Smooth muscle cell (in vitro differentiated cells): ENCODE measurements around the gene STK33. TPM values are rescaled to one million over a fixed set of nuclear protein-coding genes. Genes with fewer than 3 reads are reported as not detected.

Experiments
- DNase-seq: peaks from one replicate; lab custom pipeline; 2025; ENCODE audit not compliant: unreplicated experiment; lab: John Stamatoyannopoulos, UW
- H2AFZ ChIP-seq: fragments of 200-600 bp; sonication (generic); 2 replicates; pipeline ENCODE4 v1.6.0; 2016; ENCODE audit warnings: antibody characterized with exemption, low read depth, mild to moderate bottlenecking
- H3F3A ChIP-seq: fragments of 200-600 bp; sonication (generic); 2 replicates; pipeline ENCODE4 v1.6.0; 2017; ENCODE audit warnings: antibody characterized with exemption, low read depth
- H3K27ac ChIP-seq: fragments of 200-600 bp; sonication (generic); 2 replicates; pipeline ENCODE4 v1.5.1; 2016; ENCODE audit warnings: low read depth, mild to moderate bottlenecking
- H3K27me3 ChIP-seq: fragments of 200-600 bp; sonication (generic); 2 replicates; pipeline ENCODE4 v1.6.1; 2016; ENCODE audit warnings: low read depth, mild to moderate bottlenecking
- H3K36me3 ChIP-seq: fragments of 200-600 bp; sonication (generic); 2 replicates; pipeline ENCODE4 v1.5.1; 2016; ENCODE audit warnings: low read depth
- H3K4me1 ChIP-seq: fragments of 200-600 bp; sonication (generic); 2 replicates; pipeline ENCODE4 v1.5.1; 2016; ENCODE audit warnings: low read depth
- H3K4me2 ChIP-seq: fragments of 200-600 bp; sonication (generic); 2 replicates; pipeline ENCODE4 v1.6.0; 2016; ENCODE audit warnings: mild to moderate bottlenecking
- H3K4me3 ChIP-seq: fragments of 200-600 bp; sonication (generic); 2 replicates; pipeline ENCODE4 v1.5.1; 2016; ENCODE audit warnings: mild to moderate bottlenecking
- H3K79me2 ChIP-seq: fragments of 200-600 bp; sonication (generic); 2 replicates; pipeline ENCODE4 v1.6.0; 2016; ENCODE audit warnings: low read depth, mild to moderate bottlenecking
- H3K9ac ChIP-seq: fragments of 200-600 bp; sonication (generic); 2 replicates; pipeline ENCODE4 v1.6.0; 2016; ENCODE audit warnings: low read depth
- H3K9me3 ChIP-seq: fragments of 200-600 bp; sonication (generic); replicated peaks from 2 replicates; pipeline ENCODE4 v1.5.1; 2016; ENCODE audit warnings: low read depth
- H4K20me1 ChIP-seq: fragments of 200-600 bp; sonication (generic); 2 replicates; pipeline ENCODE4 v1.6.0; 2016; ENCODE audit warnings: low read depth
- CTCF ChIP-seq: fragments of 200-600 bp; sonication (generic); IDR thresholded peaks from 2 replicates; pipeline ENCODE4 v1.5.1; 2017; ENCODE audit warnings: borderline replicate concordance, mild to moderate bottlenecking, antibody characterized with exemption; ENCODE audit not compliant: insufficient read depth, poor library complexity, severe bottlenecking
- WGBS: methylation state at CpG from one replicate; pipeline ENCODE4 v1.1.7; 2016; ENCODE audit warnings: low lambda C conversion rate; 5-methylcytosine and 5-hydroxymethylcytosine counted together
- polyA plus RNA-seq: library from polyadenylated mRNA; unstranded; fragments of >200 nt; fragmentation: Nextera tagmentation; extraction: Ambion mirVana; gene quantifications from 2 replicates; pipeline ENCODE4 v1.2.1, GENCODE V29; 2016
- total RNA-seq: library from RNA; depleted of rRNA; stranded (reverse); fragments of >200 nt; gene quantifications from 2 replicates; pipeline ENCODE4 v1.2.3, GENCODE V29; 2014

The STK33 gene
- total and polyA plus RNA-seq, 2 experiments from 2014 or later = 1.2 to 2.9 TPM

- no peak overlapping the region for H3K27ac ChIP-seq
- peaks cover 12% of the 10 kb centered on the region for H3K4me1 ChIP-seq
- H3K4me3 ChIP-seq = no peak overlapping the region
- no peak for DNase-seq
- H4K20me1 ChIP-seq = no peaks in the 10 kb centered on the region
- TF ChIP-seq CTCF = no peak
- H3K79me2 ChIP-seq = no peaks in the 10 kb centered on the region
- no peak overlapping the region for H3K9ac ChIP-seq
- H3K36me3 ChIP-seq = no peaks in the 10 kb centered on the region
- WGBS = 89% methylated on average over 12 of the region's 12 CpGs
- no peak overlapping the region for H3K4me2 ChIP-seq
- no peak overlapping the region for H2AFZ ChIP-seq
- H3K27me3 ChIP-seq = no peaks in the 10 kb centered on the region
- H3F3A ChIP-seq = peaks cover 3% of the 10 kb centered on the region
- H3K9me3 ChIP-seq = no peaks in the 10 kb centered on the region
These were observed 207.7 kb downstream of the STK33 start for GRCh38 chr11:8386134-8386864.

- H3K27ac ChIP-seq = no peak overlapping the region
- no peak overlapping the region for H3K4me3 ChIP-seq
- peak; percentile 11 for TF ChIP-seq CTCF
- no peaks in the 10 kb centered on the region for H4K20me1 ChIP-seq
- 11% methylated on average over 19 of the region's 19 CpGs for WGBS
- no peak for DNase-seq
- no peaks in the 10 kb centered on the region for H3K27me3 ChIP-seq
- H3K79me2 ChIP-seq = no peaks in the 10 kb centered on the region
- no peaks in the 10 kb centered on the region for H3K36me3 ChIP-seq
- no peak overlapping the region for H3K9ac ChIP-seq
- H3F3A ChIP-seq = peaks cover 3% of the 10 kb centered on the region
- no peaks in the 10 kb centered on the region for H3K9me3 ChIP-seq
- H3K4me1 ChIP-seq = peaks cover 3% of the 10 kb centered on the region
- H3K4me2 ChIP-seq = peak overlapping the region; percentile 16
- no peak overlapping the region for H2AFZ ChIP-seq
These were observed 209.7 kb downstream of the STK33 start for GRCh38 chr11:8384199-8384821.

GRCh38 chr11:8383627-8384026 lies 210.4 kb downstream of the STK33 start:
- Histone ChIP-seq H4K20me1 (no peaks in the 10 kb centered on the region), H3K9me3 (no peaks in the 10 kb centered on the region), H3K27ac (no peak overlapping the region), H3K4me3 (no peak overlapping the region), H3K36me3 (no peaks in the 10 kb centered on the region), H3K9ac (no peak overlapping the region), H3F3A (peaks cover 3% of the 10 kb centered on the region), H2AFZ (no peak overlapping the region), H3K4me1 (no peaks in the 10 kb centered on the region), H3K79me2 (no peaks in the 10 kb centered on the region), H3K4me2 (peak overlapping the region; percentile 9), H3K27me3 (no peaks in the 10 kb centered on the region)
- no peak for TF ChIP-seq CTCF
- no peak for DNase-seq
- 100% methylated on average over 3 of the region's 3 CpGs for WGBS
